GM12874 (cell line): Measurements from ENCODE around the gene CDO1.

Experiments
- TF ChIP-seq, protein P1 (sequence below): IDR thresholded peaks from 2 replicates; pipeline ENCODE4 v1.5.1; 2011; ENCODE audit warnings: low read depth, mild to moderate bottlenecking, control low read depth, low read length, moderate library complexity; ENCODE audit not compliant: insufficient read depth

CDO1 gene

GRCh38 chr5:115816226-115817081 lies at the start of gene CDO1:
Gene CDO1 (minus strand): TSS chr5:115816659. CDS start chr5:115816397, 262 bp downstream.
- TF ChIP-seq, protein P1, sequence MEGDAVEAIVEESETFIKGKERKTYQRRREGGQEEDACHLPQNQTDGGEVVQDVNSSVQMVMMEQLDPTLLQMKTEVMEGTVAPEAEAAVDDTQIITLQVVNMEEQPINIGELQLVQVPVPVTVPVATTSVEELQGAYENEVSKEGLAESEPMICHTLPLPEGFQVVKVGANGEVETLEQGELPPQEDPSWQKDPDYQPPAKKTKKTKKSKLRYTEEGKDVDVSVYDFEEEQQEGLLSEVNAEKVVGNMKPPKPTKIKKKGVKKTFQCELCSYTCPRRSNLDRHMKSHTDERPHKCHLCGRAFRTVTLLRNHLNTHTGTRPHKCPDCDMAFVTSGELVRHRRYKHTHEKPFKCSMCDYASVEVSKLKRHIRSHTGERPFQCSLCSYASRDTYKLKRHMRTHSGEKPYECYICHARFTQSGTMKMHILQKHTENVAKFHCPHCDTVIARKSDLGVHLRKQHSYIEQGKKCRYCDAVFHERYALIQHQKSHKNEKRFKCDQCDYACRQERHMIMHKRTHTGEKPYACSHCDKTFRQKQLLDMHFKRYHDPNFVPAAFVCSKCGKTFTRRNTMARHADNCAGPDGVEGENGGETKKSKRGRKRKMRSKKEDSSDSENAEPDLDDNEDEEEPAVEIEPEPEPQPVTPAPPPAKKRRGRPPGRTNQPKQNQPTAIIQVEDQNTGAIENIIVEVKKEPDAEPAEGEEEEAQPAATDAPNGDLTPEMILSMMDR = no peak

- TF ChIP-seq, protein P1 = no peak
Measured at GRCh38 chr5:115859378-115859777, 42.9 kb upstream of the CDO1 start.

DNA sequence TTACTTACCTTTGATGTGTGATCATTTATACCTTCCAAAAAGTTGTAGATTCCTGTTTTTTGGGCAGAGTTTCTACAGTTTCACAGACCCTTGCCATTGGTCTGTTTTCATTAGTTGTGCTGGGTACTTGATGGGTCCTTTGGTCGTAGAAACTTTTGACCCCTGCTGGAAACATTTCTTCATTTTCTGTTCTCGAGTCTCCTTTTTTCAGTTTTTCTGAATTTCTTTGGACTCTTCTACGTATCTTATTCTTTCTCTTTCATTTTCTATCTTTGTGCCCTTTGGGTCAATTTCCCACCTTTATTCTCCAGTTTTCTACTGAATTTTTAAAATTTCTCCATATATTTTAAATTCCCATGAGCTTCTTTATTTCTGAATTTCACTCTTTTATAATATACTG lies 41.9 kb upstream of the CDO1 start:
- TF ChIP-seq, protein P1 = no peak

DNA sequence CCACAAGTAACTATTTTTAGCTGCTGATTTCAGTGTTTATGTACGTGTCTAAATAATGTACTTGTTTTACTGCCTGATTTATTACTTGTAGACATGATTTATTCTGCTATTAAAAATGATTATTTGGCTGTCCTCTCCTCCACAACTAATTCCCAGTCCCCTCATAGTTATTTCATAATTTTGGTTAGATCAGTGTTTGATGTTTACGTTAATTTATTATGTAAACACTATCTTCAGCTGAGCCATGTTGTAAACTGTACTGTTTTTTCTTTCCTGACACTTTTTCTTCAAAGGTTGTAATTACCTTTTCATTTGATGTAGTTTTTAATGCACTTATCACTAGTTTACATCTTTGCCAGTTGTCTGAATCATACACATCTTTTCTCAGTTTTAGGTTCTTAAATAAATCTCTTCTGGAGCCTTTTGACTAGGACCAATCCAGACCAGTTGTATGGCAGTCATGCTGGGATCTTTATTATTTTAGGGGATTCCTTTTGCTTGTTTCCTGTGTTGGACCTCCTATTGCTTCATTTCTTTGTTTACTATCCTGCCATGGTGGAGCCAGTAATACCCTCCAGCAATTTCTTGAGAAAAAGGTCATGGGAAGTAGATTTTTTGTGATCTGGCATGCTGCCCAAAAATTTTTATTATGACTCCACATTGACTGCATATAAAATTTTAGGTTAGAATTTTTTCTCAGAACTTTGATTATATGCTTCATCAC lies 41.3 kb upstream of the CDO1 start:
- TF ChIP-seq, protein P1 = no peak

DNA sequence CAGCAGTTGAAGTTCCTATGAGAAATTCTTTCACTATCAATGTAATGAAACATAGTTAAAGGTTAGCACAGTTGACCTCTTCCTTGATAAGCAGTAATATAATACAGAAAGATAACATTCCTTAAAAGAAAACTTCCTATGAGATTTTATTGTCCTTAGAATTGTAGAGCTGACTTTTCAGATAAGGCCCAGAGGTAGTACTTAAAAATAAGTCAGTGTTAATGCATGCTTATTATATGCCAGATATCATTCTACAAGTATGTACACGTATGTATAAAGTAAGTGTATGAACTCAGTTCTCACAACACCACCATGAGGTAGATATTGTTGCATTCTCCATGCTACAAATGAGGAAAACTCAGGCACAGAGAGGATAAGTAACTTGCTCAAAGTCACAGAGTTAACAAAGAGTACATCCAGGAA lies 40.6 kb upstream of the CDO1 start:
- TF ChIP-seq, protein P1 = no peak

- TF ChIP-seq, protein P1 = no peak
Measured at GRCh38 chr5:115855959-115856358, 39.5 kb upstream of the CDO1 start.

GRCh38 chr5:115854139-115854538 lies 37.7 kb upstream of the CDO1 start:
- TF ChIP-seq, protein P1 = no peak
